Measurements from ENCODE around the gene HESX1.

- no peak for TF ChIP-seq CTCF (IDR thresholded peaks at IDR 0.05)
- no peak for TF ChIP-seq POLR2A (IDR thresholded peaks at IDR 0.05)
Observed at GRCh38 chr3:57161915-57162314, 37.9 kb downstream of the HESX1 start.

Data from ovary (tissue), 3 donors.